ENCODE results near the gene SSTR1. TPM values are rescaled to one million over a fixed set of nuclear protein-coding genes. Genes with fewer than 3 reads are reported as not detected.
A peak's percentile ranks its signal among the peaks of the same experiment; 100 is the strongest.

Gene SSTR1
- polyA plus RNA-seq, 2 of the 4 experiments (the other 2 are of a cell fraction), result not detected

DNA sequence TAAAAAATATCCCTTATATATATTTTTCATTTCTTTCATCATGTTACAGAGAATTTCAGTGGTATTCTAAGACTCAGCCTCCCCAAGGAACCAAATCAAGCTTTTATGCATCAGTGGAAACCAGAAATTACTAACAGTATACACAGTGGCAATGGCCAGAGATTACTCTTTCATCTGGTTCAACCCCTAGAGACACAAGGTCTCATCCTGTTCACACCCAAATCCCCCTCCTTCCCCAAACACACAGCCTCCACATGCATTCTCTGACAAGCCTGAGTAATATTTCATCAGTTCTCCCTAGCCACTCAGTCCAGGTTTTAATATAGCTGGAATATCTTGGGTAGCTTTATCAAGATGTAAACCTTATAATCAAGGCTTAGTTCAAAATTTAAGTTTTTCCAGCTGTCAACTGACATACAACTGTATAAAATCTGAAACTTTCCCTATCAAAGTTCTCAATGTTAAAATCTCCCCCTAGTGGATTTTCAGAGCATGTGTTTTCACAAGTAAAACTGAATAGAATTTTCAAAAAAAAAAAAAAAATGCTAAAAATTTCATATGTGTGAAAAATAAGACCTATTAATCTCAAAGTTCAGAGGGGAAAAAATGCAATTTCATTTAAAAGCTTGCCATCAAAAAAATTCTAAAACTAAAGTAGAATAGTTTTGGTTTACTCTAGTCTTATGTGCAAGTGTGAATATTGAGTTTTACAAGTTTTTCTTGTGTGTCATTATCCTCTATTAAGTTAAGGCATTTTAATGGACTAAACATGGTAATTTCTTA is 10.5 kb upstream of the SSTR1 start:
- no peaks in the 10 kb centered on the region for H3K9me3 ChIP-seq
- no peak overlapping the region for H3K4me3 ChIP-seq
- ChIA-PET CTCF (interaction anchor here (0.6 to 1.7 kb wide), 12 partner anchors 8 to 610 kb away, joined by 3 to 8 read pairs (median 4); no protein-coding TSS in a partner anchor), POLR2A (no interaction called here)
- ATAC-seq, result no peak
- DNase-seq (ENCODE audit: low read depth in 1 of 2, low spot score in 1 of 2), result no peak
- H3K4me1 ChIP-seq, result no peaks in the 10 kb centered on the region
- TF ChIP-seq CBX8 (IDR thresholded peaks at IDR 0.05), result no peak
- TF ChIP-seq, protein P1, sequence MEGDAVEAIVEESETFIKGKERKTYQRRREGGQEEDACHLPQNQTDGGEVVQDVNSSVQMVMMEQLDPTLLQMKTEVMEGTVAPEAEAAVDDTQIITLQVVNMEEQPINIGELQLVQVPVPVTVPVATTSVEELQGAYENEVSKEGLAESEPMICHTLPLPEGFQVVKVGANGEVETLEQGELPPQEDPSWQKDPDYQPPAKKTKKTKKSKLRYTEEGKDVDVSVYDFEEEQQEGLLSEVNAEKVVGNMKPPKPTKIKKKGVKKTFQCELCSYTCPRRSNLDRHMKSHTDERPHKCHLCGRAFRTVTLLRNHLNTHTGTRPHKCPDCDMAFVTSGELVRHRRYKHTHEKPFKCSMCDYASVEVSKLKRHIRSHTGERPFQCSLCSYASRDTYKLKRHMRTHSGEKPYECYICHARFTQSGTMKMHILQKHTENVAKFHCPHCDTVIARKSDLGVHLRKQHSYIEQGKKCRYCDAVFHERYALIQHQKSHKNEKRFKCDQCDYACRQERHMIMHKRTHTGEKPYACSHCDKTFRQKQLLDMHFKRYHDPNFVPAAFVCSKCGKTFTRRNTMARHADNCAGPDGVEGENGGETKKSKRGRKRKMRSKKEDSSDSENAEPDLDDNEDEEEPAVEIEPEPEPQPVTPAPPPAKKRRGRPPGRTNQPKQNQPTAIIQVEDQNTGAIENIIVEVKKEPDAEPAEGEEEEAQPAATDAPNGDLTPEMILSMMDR (IDR thresholded peaks at IDR 0.05), result peak; percentile 47
- TF ChIP-seq RFX5 (IDR thresholded peaks at IDR 0.05), result no peak
- 0 out of 5 replicates have a peak, but pooled peaks of 1 of the 2 experiments have one; percentile 21 for TF ChIP-seq RAD21 (conservative IDR thresholded peaks at IDR 0.05 in 1 of 2, IDR thresholded peaks at IDR 0.05 in 1 of 2)
- TF ChIP-seq SMC3 (IDR thresholded peaks at IDR 0.05), result peak; percentile 43; the same call in 2 of the 3 replicates
- H3K4me2 ChIP-seq, result no peak overlapping the region
- FAIRE-seq, result no peak
- no peak overlapping the region for H3K27ac ChIP-seq

DNA sequence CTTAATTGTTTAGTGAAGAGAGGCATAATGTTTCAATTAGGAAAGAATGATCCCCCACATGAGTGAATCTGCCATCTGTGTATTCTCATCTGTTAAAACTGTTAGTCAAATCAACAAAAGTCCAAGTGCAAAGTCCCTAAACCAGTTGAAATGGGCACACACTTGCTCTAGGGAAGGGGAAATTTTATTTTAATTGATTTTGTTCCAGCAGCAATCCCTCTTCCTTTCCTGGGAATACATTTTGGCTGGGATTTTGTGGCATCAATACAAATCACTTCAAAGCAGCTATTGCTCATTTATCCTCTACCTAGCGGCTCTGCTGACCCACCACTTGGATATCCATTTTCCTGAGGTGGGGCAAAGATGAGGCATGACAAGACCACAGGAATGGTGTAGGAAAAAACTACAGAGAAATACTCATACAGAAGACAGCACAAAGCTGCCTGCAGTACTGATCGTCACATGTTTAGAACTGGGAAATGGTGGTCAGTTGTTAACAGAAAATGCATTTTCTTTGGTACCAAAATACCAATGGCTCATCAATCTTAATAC is 9.8 kb upstream of the SSTR1 start:
- H3K9me3 ChIP-seq, result no peaks in the 10 kb centered on the region
- H3K4me1 ChIP-seq, result no peaks in the 10 kb centered on the region
- no peak overlapping the region for H3K4me3 ChIP-seq
- no peak for ATAC-seq
- FAIRE-seq, result no peak
- no peak overlapping the region for H3K4me2 ChIP-seq
- TF ChIP-seq SREBF2 (IDR thresholded peaks at IDR 0.05), result no peak
- TF ChIP-seq ZFP36 (IDR thresholded peaks at IDR 0.05; ENCODE audit: borderline replicate concordance, partially characterized antibody), result no peak
- TF ChIP-seq ESRRA (IDR thresholded peaks at IDR 0.05; ENCODE audit: borderline replicate concordance, low read length), result no peak
- TF ChIP-seq, protein P2, sequence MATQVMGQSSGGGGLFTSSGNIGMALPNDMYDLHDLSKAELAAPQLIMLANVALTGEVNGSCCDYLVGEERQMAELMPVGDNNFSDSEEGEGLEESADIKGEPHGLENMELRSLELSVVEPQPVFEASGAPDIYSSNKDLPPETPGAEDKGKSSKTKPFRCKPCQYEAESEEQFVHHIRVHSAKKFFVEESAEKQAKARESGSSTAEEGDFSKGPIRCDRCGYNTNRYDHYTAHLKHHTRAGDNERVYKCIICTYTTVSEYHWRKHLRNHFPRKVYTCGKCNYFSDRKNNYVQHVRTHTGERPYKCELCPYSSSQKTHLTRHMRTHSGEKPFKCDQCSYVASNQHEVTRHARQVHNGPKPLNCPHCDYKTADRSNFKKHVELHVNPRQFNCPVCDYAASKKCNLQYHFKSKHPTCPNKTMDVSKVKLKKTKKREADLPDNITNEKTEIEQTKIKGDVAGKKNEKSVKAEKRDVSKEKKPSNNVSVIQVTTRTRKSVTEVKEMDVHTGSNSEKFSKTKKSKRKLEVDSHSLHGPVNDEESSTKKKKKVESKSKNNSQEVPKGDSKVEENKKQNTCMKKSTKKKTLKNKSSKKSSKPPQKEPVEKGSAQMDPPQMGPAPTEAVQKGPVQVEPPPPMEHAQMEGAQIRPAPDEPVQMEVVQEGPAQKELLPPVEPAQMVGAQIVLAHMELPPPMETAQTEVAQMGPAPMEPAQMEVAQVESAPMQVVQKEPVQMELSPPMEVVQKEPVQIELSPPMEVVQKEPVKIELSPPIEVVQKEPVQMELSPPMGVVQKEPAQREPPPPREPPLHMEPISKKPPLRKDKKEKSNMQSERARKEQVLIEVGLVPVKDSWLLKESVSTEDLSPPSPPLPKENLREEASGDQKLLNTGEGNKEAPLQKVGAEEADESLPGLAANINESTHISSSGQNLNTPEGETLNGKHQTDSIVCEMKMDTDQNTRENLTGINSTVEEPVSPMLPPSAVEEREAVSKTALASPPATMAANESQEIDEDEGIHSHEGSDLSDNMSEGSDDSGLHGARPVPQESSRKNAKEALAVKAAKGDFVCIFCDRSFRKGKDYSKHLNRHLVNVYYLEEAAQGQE (IDR thresholded peaks at IDR 0.05), result no peak
- TF ChIP-seq TFCP2L1 (CRISPR knock-in tag; IDR thresholded peaks at IDR 0.05), result no peak
- H3K27ac ChIP-seq, result no peak overlapping the region
- POLR2A ChIA-PET, result no interaction called here
- no peak for DNase-seq (ENCODE audit: low read depth in 1 of 2, low spot score in 1 of 2)
- 46% methylated on average over 2 of the region's 2 CpGs for WGBS (ENCODE audit: missing lambda C conversion rate)
- CTCF ChIA-PET, result interaction anchor here (0.6 to 1.7 kb wide), 9 partner anchors 8 to 354 kb away, joined by 3 to 8 read pairs (median 3); no protein-coding TSS in a partner anchor

DNA sequence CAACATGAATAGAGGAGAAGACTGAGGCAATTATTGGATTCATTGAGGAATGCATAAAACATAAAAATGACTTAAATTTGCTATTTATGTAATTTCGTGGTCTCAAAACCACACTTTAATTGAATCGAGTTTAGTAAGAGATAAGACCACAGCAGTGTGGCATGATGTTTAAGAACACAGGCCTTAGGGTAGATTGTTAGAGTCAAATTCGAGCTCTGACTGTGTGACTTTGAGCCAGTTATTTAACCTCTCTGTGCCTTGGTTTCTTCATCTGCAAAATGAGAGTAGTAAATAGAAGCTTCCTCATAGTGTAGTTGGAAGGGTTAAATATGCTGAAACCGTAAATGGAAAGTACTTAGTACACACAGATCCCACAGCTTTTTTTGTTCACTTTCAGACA is 9.3 kb upstream of the SSTR1 start:
- Histone ChIP-seq H3K4me3 (no peak overlapping the region), H3K9me3 (no peaks in the 10 kb centered on the region), H3K4me1 (no peaks in the 10 kb centered on the region), H3K4me2 (no peak overlapping the region), H3K27ac (no peak overlapping the region)
- FAIRE-seq, result no peak
- ChIA-PET POLR2A (no interaction called here), CTCF (interaction anchor here (0.6 kb wide), 1 partner anchor 24 kb away, joined by 3 read pairs; no protein-coding TSS in a partner anchor)
- TF ChIP-seq HOXB5 (CRISPR knock-in tag; IDR thresholded peaks at IDR 0.05), result no peak
- TF ChIP-seq, protein P3, sequence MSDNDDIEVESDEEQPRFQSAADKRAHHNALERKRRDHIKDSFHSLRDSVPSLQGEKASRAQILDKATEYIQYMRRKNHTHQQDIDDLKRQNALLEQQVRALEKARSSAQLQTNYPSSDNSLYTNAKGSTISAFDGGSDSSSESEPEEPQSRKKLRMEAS (IDR thresholded peaks at IDR 0.05), result no peak
- TF ChIP-seq KDM1A (IDR thresholded peaks at IDR 0.05; ENCODE audit: low read depth), result no peak
- TF ChIP-seq HDAC2 (IDR thresholded peaks at IDR 0.05), result no peak
- no peak for TF ChIP-seq ESRRA (IDR thresholded peaks at IDR 0.05; ENCODE audit: borderline replicate concordance, low read length)
- TF ChIP-seq CEBPB (IDR thresholded peaks at IDR 0.05), result no peak
- no peak for TF ChIP-seq TP53 (CRISPR knock-in tag; IDR thresholded peaks at IDR 0.05)
- TF ChIP-seq NFE2L2 (conservative IDR thresholded peaks at IDR 0.05; ENCODE audit: low read length), result no peak
- TF ChIP-seq ZSCAN20 (CRISPR knock-in tag; IDR thresholded peaks at IDR 0.05), result no peak
- TF ChIP-seq CBX2 (IDR thresholded peaks at IDR 0.05; ENCODE audit: borderline replicate concordance, low read depth), result no peak
- TF ChIP-seq FOSB (CRISPR knock-in tag; IDR thresholded peaks at IDR 0.05), result no peak
- no peak for TF ChIP-seq SREBF2 (IDR thresholded peaks at IDR 0.05)
- no peak for TF ChIP-seq SMC3 (IDR thresholded peaks at IDR 0.05)
- TF ChIP-seq, protein P4, sequence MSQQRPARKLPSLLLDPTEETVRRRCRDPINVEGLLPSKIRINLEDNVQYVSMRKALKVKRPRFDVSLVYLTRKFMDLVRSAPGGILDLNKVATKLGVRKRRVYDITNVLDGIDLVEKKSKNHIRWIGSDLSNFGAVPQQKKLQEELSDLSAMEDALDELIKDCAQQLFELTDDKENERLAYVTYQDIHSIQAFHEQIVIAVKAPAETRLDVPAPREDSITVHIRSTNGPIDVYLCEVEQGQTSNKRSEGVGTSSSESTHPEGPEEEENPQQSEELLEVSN (IDR thresholded peaks at IDR 0.05; ENCODE audit: borderline replicate concordance, low read depth), result no peak
- no peak for TF ChIP-seq RCOR1 (IDR thresholded peaks at IDR 0.05; ENCODE audit: low read depth, low read length)
- WGBS (ENCODE audit: missing lambda C conversion rate), result 2% methylated on average over 4 of the region's 4 CpGs
- DNase-seq (ENCODE audit: low read depth in 1 of 2, low spot score in 1 of 2), result no peak
- ATAC-seq, result no peak

All from A549 (cell line).